ENCODE results near the gene SMYD3. TPM values are rescaled to one million over a fixed set of nuclear protein-coding genes. Genes with fewer than 3 reads are reported as not detected.

Gene SMYD3
- total RNA-seq, 1 donor from 2014 or later = 26.7 TPM

DNA sequence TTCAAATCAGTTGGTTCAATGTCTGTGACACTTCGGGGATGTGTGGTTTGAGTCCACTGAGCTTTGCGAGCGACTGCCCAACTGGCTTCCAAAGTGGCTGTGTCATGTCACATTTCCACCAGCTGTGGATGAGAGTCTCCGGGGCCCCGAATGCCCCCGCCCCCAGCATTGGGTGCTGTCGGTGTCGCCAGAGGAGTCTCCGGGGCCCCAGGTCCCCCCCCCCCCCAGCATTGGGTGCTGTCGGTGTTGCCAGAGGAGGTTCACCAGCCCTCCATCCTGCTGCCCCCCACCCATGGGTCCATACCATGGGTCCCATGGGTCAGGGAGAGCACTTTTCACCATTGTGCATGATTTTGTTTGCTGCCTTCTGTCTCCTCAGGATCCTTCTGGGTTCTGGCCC lies 9.0 kb upstream of the SMYD3 start:
- DNase-seq (ENCODE audit: low read depth, low spot score) = no peak

DNA sequence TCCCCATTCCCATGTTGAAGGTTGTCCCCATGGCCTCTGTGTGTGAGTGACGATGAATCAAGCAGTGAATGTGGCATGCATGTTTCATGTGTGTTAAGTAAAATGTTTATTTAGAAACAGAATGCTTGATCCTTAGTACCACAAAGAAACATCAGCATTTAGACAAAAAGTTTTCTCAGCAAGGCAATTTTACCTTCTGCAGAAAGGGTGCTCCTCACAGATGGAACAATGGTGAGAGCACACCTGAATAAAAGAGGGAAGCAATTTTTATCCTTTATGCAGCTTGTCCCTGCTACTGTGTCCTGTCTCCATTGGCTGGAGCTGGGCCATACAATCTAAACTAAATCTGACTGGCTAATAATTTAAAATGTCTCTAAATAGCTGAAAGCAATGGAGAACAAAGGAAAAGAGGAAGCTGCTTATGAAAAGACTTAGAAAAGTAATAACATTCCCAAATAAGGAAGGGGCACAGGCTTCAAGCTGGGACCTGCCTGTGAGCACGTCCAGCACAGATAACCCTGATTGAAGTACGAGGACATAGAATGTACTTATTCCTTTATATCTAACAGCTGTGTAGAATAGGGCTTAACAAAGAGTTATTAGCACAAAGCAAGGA lies 8.4 kb upstream of the SMYD3 start:
- no peak for DNase-seq (ENCODE audit: low read depth, low spot score)

DNA sequence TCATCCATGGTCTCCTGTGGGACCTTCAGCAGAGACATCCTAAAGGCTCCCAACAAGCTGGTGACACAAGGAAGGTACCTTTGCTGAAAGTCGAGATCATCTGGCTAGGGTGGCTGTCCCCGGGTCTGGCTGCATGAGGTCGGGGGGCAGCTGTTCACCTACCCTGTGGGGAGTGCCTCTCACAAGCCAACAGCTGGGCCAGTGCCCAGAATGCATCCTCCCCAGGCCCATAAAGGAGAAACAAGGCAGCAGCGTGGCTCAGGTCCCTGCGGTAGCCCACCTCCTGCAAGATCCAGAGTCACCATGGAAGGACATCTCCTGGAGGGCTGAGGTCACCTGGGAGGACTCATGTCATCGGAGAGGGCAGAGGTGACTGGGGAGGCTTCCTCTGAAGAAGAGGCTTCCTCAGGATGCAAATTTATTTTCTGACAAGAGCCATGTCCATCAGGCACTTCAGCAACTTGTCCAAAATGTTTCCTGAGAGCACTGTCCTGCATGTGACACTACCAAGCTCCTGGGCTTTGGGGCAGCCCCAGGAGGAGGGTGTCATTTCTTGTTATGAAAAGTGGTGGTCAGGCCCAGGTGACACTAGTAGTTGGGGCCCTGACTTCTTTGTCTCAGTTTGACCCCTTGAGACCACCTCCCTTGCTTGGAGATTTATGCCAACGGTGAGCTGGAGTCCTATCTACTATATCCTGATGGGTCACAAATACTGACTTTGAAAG lies 6.7 kb upstream of the SMYD3 start:
- no peak for DNase-seq (ENCODE audit: low read depth, low spot score)

DNA sequence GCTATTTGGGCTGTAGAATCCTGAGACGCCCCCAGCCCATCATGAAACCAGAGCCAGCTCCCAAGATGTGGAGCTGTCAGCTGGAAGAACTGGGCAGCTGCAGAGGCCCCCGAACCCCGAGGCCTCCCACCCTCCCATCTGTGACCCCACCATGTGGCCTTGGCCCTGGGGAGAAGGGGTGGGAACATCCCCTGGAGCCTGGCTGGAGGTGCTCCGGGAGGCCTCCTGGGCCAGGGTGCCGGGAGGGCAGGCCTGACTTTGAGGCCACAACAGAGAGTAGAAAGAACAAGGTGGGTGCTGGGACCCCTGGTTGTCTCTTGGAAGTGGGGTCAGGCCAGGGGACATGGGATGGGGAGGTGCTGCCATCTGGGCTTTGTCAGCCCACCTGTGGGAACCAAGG lies 6.0 kb upstream of the SMYD3 start:
- DNase-seq (ENCODE audit: low read depth, low spot score) = no peak

DNA sequence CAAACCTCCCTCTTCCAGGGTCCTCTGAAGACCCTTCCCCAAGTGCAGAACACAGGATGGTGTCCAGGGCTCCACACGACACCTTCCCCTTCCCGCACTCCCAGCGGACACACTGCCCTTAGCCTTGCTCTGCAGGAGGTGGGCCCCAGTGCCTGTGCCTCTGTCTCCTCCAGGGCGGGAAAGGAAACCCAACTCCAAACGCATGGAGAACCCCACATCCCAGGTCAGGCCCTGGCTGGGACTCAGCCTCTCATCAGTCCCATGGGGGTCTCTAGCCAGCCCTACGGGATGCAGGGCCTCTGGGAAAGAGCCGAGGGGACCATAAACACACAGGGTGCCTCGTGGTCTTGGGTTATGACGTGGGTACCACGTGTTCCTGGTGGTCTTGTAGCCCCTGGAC lies 5.6 kb upstream of the SMYD3 start:
- DNase-seq (ENCODE audit: low read depth, low spot score) = no peak

DNA sequence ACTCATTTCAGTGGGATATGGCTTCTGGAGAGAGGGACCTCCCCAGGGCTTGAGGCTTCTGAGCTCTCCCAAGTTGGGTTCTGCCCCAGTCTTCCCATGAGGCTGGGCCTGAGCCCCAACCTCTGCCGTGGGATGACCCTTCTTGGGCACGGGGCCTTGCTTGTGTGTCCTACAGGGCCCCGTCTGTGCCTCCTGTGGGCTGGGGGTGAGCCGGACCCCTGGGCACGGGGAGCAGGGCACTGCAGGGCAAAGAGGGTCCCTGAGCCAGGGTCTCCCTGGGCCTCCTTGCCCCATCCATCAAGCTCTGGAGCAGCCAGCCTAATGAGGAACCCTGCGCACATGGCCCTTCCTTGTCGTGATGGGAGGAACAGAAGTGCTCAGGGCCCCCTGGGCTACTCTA lies 5.2 kb upstream of the SMYD3 start:
- DNase-seq (ENCODE audit: low read depth, low spot score) = no peak

DNA sequence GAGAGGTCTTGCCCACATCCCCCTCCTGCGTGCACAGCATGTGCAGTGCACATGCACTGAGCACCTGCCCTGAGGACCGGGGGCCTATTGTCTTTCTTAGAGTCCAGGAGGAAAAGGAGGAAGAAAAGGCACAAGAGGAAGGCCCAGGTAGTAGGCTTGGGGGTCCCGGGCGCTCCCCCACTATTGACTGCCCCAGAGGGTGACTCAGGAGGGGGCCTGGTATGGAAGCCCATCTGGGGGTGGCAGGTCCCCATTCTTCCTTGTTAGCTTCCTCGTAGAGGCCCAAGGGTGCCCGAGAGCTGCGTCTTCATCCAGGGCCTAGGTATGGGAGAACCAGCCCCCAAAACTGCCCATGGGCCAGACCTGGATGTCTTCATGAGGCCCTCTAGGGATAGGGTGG lies 4.1 kb upstream of the SMYD3 start:
- DNase-seq (ENCODE audit: low read depth, low spot score) = no peak

DNA sequence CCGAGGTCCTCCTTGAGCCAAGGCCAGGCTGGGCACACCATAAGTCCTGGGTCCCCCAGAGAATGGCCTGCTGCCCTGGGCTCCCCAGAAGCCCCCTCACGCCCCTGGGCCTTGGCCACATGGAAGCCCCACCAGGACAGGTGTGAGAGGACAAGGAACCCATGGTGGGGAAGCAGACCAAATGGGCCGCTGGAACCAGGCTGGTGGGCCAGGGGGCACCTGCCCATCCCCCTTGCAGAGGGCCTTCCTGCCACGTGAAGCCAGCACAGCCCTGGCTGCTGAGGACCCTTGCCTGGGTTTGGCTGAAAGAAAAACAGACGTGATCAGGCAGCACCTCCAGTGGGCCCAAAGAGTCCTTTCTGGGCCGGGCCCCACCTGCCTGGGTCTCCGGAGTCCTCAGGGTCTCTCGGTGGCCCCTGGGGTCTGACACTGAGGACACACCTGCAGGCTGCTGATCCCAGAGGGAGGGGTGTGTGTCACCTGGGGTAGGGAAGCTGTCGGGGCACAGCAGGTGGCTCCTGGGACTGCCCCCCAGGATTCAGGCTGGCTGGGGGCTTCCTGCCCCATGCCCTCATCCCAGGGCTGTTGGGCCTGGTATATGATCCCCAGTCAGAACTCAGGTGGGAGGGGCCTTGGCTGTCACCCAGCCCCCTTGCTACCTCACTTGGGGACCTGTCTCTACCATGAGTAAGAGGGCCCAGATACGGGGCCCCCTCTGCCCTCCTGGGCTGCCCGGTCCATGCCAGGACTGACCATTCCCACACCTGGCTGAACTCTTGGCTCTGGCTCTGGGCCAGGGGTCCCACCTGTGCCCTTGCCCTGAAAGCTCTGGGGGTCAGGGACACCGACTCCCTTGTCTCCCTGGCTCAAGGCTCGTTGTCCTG lies 3.3 kb upstream of the SMYD3 start:
- DNase-seq (ENCODE audit: low read depth, low spot score) = no peak

DNA sequence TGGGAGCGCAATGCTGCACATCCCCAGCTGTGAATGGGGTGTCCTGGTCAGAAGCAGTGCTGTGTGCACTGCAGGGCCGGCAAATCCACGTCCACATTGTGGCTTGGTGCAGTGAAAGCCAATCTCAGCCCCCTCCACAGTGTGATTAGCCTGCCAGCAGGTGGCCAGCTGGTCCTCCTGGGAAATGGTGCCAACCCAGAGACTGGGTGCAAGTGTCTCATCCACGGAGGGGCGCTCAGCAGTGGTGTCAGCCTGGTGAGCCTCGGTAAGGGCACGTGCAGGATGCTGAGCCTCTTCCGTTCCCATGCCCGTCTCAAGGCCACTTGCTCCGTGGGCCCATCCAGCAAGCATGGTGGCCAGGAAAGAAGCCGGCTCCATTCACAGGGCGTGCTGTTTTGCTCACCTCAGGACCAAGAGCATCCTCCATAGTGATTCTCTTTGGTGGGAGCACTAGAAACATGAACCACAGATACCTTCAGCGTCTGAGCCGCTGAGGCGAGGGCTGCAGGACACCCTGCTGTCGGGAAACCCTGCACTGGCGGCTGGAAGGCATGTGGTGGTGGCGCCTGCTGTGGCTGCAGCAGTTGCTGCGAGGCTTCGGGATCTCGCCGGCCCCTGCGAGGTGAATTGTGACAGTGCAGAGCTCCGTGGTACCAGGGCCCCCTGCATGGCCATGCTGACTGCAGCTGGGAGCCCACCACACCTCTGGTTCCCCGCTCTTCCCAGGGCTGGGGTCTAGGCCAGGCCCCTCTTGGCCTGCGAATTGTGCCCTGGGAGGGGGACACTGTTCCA lies 2.0 kb upstream of the SMYD3 start:
- no peak for DNase-seq (ENCODE audit: low read depth, low spot score)

DNA sequence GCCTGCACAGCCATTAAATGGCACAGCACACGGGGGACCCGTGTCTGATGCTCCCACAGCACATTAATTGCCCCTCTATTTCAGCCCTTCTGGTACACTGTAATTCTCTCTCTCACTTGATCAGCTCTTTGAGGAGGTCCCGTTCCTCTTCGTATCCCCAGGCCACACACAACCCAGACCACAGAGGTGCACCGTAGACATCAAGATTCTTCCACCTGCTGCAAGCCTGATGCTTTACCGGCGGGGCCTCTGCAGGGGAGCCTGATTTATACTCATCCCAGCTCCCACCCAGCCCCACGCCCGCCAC lies 759 bp downstream of the SMYD3 start:
- no peak for DNase-seq (ENCODE audit: low read depth, low spot score)

DNA sequence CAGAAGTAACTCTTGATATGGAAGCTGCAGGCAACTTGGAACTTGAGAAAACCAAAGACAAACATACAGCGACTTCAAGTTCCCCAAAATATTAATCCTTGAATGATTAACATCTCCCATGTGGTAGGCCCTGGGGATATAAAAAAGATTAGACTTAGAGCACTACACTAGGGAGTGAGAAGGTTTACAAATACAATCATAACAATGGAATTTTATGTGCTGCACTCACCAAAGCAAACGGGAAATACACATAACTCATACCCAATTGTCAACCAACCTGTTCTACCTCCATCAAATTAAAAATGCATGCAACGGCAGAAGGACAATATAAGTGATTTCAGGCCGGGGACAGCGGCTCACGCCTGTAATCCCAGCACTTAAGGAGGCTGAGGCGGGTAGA lies 3.7 kb downstream of the SMYD3 start:
- no peak for DNase-seq (ENCODE audit: low read depth, low spot score)

DNA sequence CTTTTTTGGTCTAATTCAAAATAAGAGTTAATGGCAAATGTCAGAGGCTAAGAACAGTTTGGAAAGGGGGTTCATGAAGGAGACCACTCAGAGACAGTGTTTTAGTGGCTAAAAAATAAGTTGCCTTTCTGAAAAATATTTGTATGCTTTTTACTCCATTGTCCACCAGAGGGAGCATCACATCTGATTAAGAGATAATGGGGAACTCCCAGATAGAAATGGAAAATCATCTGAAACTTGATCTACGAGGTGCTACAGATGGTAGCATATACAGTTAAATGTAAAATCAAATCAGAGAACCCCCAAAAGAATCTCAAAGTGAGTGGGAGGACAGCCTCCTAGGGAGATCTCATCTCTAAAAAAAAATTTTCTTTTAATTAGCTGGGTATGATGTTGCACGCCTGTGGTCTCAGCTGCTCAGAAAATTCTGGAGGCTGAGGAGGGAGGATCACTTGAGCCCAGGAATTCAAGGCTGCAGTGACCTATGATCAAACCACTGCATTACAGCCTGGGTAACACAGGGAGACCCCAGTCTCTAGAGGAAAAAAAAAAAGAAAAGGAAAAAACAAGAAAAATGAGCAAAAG lies 9.7 kb downstream of the SMYD3 start:
- peak; percentile 37 for DNase-seq (ENCODE audit: low read depth, low spot score)

DNA sequence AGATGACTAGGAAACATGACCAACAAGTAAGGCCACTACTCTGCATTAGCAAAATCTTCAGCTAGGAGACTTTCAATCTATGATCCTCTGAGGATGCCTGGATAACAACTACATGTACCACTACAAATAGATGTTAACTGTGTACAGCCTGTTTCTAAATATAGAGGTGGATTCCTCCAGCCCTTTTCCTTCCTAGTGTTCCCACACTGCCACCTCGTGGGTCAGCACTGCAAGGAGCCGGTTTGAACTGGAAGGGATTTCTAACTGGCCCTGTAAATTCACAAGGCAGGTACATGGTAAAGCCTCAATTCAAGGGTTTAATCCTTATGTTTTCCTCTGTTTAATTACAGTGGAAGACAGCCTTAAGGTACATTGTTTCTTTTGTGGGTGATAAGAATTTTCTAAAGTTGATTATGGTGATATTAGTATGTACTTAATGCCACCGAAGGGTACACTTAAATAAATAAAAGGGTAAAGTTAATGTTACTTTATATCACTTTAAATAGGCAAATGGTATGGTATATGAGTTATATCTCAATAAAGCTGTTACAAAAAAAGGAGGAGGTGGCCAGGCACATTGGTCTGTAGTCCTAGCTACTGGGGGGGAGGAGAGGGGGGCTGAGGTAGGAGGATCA lies 14.4 kb downstream of the SMYD3 start:
- peak; percentile 29 for DNase-seq (ENCODE audit: low read depth, low spot score)

DNA sequence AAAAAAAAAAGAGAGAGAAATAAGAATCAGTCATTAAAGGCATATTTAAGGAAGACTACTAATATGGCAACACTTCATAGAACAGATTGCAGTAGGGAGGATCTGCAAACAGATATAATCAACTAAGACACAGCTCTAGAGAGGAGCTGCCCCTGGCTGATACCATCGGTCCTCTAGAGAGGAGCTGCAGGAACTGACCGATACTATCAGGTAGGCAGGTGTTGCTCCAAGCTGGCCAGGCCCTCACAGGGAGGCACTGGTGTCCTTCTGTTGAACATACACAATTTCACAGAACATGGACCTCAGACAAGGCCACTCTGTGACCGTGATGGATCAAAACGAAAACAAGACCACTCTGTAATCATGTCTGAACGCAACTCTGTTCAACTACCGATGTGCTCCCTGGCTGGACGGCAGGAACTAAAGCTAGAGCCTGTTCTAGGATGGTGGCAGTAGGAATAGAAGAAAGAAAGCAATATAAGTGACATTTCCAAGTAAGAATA lies 15.5 kb downstream of the SMYD3 start:
- DNase-seq (ENCODE audit: low read depth, low spot score) = no peak

DNA sequence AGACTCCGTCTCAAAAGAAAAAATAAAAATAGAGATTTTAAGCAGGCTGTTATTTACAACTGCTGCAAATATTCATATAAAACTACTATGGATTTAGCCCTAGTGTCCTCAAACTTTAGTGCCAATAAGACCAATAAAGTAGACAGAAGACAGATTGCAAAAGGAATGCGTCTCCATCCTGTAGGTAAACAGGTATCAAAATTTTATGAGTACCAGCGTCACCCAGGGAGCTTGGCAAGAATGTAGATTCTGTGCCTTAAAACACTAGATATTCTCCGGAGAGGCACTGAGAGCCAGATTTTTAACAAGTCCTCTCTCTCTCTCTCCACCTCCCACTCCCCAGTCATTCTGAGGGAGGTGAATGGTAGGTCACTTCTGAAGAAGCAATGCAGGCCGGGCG lies 18.4 kb downstream of the SMYD3 start:
- DNase-seq (ENCODE audit: low read depth, low spot score) = no peak

DNA sequence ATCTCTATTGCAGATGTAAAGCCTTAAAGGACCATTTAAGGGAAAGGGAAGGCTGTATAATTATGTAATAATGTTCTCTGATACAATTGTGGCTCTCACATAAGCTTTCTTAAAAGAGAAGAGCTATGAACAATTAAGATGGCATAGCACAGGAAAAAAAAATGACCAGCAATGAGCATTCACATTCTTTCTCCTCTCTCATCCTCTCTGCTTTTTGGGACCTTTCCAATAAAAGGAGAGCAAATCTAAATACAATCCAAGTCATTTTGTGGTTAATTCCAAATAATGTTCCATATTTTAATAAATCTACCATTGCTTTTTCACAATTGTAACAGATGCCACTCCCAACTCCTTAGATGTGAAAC lies 23.5 kb downstream of the SMYD3 start:
- no peak for DNase-seq (ENCODE audit: low read depth, low spot score)

DNA sequence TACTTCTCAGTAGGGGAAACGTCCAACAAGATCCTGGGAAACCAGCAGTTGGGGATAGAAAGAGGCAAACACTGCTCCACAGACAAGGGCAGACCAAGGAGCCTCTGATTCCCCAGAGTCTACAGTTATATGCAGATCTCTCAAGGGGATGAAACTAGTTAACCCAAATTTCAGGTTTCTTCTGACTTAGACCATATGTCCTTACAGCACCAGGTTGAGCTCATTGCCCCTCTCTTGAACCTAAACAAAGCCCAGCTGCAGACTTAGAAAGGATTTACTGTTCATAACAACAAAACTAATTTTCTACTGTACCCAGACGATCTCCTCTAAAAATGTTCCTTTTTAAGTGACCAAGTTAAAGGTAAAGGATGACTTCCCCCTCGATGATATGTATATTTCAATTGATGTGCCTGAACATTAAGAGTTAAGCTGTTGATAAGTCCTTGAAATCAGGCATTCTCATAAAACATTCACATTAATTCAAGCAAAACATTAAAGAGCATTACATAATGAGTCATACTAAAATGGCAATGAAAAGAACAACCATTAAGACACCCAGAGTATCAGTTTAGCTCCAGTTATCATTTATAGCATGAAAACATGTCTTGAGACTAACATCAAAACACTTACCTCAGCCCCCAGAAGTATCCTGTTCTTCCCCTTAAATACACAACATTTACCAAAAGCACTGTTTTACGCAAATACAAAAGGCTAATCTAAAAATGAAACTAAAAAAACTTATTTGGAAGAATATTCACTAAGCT lies 24.1 kb downstream of the SMYD3 start:
- no peak for DNase-seq (ENCODE audit: low read depth, low spot score)

DNA sequence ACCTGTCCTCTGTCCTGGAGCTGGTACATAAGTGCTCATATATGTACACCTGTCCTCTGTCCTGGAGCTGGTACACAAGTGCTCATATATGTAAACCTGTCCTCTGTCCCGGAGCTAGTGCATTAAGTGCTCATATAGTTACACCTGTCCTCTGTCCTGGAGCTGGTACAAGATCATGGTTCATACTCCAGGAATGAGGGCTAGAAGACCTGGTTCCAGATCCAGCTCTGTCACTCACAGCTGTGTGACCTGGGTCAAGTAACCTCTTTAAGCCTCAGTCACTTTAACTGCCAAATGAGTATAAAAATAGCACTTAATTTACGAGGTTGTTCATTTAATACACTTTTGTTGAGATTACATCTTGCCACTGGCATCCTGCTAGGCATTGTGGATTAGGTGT lies 28.0 kb downstream of the SMYD3 start:
- DNase-seq (ENCODE audit: low read depth, low spot score) = no peak

DNA sequence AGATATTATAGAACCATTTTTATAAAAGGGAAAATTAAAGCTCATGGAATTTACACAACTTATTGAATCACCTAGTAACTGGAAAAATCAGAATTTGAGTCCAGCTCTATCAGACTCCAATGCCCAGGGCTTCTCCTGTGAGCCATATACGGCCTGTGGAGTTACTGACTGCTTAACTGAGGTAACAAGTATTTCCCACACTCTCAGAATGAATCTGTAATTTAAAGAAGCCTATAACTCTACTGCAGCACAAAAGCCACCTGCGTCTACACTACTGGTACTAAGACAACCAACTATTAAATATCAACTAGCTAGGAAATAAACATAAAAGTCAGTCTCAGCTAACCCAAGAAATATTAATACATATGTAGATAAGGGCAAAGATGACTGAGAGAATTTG lies 29.4 kb downstream of the SMYD3 start:
- no peak for DNase-seq (ENCODE audit: low read depth, low spot score)

DNA sequence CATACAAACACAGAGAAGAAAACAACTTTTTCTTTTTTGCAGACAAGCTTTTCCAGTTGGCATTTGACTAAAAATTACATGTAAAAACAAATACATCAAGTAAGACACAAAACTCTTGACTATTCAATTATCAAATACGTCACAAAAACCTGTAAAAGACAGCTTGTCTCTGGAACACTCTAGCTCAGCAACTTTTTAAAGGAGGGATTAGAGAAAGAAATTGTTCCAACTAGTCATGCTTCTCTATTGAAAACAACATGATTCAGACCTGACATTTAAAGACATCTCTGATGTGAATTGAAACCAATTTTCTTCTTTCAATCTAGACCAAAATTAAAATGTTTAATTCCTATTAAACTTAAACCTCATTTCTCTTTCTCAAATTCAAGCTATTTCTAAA lies 30.3 kb downstream of the SMYD3 start:
- DNase-seq (ENCODE audit: low read depth, low spot score) = no peak

Data from pulmonary artery endothelial cell (primary cell).